Neural crest cell (in vitro differentiated cells): ENCODE data around the gene GOLGA8S. TPM values are rescaled to one million over a fixed set of nuclear protein-coding genes. Genes with fewer than 3 reads are reported as not detected.
"Not testable (repeated sequence)": the region's sequence is repeated elsewhere in the genome, so short reads cannot be mapped to it uniquely, and the experiment has no call there.

ENCODE experiments used
- DNase-seq: peaks from one replicate; pipeline ENCODE4 v3.0.0; 2021; ENCODE audit warnings: low read depth, mixed read lengths, low spot score
- H3K27ac Mint-ChIP-seq: one replicate; pipeline ENCODE4 v1.8.0; 2021; ENCODE audit warnings: mild to moderate bottlenecking, mixed read lengths; ENCODE audit not compliant: unreplicated experiment
- H3K27me3 Mint-ChIP-seq: 2 replicates; pipeline ENCODE4 v1.8.0; 2021; ENCODE audit warnings: low read depth, mild to moderate bottlenecking, mixed read lengths
- H3K36me3 Mint-ChIP-seq: 2 replicates; pipeline ENCODE4 v1.8.0; 2021; ENCODE audit warnings: low read depth, mild to moderate bottlenecking, mixed read lengths
- H3K4me1 Mint-ChIP-seq: 2 replicates; pipeline ENCODE4 v1.8.0; 2021; ENCODE audit warnings: mixed read lengths
- H3K4me3 Mint-ChIP-seq: one replicate; pipeline ENCODE4 v1.8.0; 2021; ENCODE audit warnings: mild to moderate bottlenecking, mixed read lengths
- H3K9me3 Mint-ChIP-seq: 2 replicates; pipeline ENCODE4 v1.8.0; 2021; ENCODE audit warnings: mixed read lengths
- CTCF ChIP-seq: fragments of 200-600 bp; sonication (generic); conservative IDR thresholded peaks from 2 replicates; pipeline ENCODE4 v1.5.0; 2021; ENCODE audit warnings: antibody characterized with exemption, mild to moderate bottlenecking
- long read RNA-seq: library from polyadenylated mRNA; unstranded; transcript quantifications from one replicate; pipeline ENCODE4 v2.0.0, GENCODE V29; 2020
- total RNA-seq: library from RNA; stranded (reverse); gene quantifications from 2 replicates; pipeline ENCODE4 v1.2.1, GENCODE V29; 2021

The GOLGA8S gene, protein sequence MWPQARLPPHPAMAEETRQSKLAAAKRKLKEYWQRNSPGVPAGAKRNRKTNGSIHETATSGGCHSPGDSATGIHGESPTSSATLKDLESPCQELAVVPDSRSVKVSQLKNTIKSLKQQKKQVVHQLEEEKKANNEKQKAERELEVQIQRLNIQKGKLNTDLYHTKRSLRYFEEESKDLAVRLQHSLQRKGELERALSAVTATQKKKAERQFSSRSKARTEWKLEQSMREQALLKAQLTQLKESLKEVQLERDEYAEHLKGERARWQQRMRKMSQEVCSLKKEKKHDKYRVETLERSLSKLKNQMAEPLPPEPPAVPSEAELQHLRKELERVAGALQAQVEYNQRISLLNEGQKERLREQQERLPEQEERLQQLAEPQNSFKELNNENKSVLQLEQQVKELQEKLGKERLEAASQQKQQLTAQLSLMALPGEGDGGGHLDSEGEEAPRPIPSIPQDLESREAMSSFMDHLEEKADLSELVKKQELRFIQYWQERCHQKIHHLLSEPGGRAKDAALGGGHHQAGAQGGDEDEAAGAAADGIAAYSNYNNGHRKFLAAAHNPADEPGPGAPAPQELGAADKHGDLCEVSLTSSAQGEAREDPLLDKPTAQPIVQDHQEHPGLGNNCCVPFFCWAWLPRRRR
- 0.25 and 0.33 TPM in 2 replicates for total RNA-seq
- long read RNA-seq: 0 reads

- not testable (repeated sequence) for H3K27ac Mint-ChIP-seq, DNase-seq, H3K9me3 Mint-ChIP-seq
Measured at GRCh38 chr15:23354448-23354847, at the start of gene GOLGA8S. GOLGA8S (plus strand) TSS chr15:23354748; CDS start chr15:23354810, 62 bp downstream.

DNA sequence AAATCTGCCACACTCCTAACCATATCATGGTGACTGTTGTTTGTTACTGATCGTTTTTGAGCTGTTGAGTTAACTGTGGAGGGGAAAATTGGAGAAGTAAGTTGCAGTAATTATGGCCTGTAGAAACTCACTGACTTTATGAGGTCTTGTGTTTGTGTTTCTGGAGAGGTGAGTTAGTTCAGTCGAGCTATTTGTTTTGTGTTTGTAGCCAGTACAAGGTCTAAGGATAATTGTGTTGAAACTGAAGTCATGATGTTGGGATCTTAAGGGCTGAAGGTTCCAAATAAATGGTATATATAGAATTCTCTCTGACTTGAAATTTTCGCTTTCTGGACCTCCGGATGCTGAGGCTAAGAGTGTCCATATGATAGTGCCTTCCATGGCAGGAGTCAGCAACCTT lies 49.7 kb upstream of the GOLGA8S start:
- not testable (repeated sequence) for H3K27me3 Mint-ChIP-seq, H3K36me3 Mint-ChIP-seq, H3K27ac Mint-ChIP-seq, DNase-seq, H3K9me3 Mint-ChIP-seq
- Mint-ChIP-seq H3K4me3 (peak overlapping the region; percentile 92), H3K4me1 (peaks cover 22% of the 10 kb centered on the region)

More at GRCh38 chr15:23354448-23354847, at the start of gene GOLGA8S:
- H3K36me3 Mint-ChIP-seq, H3K4me1 Mint-ChIP-seq, H3K27me3 Mint-ChIP-seq, H3K4me3 Mint-ChIP-seq: not testable (repeated sequence)

- H3K4me1 Mint-ChIP-seq: peaks cover 22% of the 10 kb centered on the region
- DNase-seq, H3K27ac Mint-ChIP-seq, H3K36me3 Mint-ChIP-seq, H3K27me3 Mint-ChIP-seq, H3K9me3 Mint-ChIP-seq: not testable (repeated sequence)
- peak overlapping the region; percentile 43 for H3K4me3 Mint-ChIP-seq
Measured at GRCh38 chr15:23305921-23306320, 48.6 kb upstream of the GOLGA8S start.

GRCh38 chr15:23311233-23311632 lies 43.3 kb upstream of the GOLGA8S start:
- H3K9me3 Mint-ChIP-seq, H3K27ac Mint-ChIP-seq, H3K4me3 Mint-ChIP-seq, H3K27me3 Mint-ChIP-seq, DNase-seq, H3K36me3 Mint-ChIP-seq, H3K4me1 Mint-ChIP-seq: not testable (repeated sequence)

- not testable (repeated sequence) for H3K4me3 Mint-ChIP-seq, H3K9me3 Mint-ChIP-seq, H3K36me3 Mint-ChIP-seq, H3K4me1 Mint-ChIP-seq, H3K27ac Mint-ChIP-seq, DNase-seq, H3K27me3 Mint-ChIP-seq
Measured at GRCh38 chr15:23334096-23334495, 20.5 kb upstream of the GOLGA8S start, which contains the start of gene GOLGA6L26. GOLGA6L26 (minus strand) TSS chr15:23334196; CDS start chr15:23334135, 61 bp downstream.

GRCh38 chr15:23362622-23363021 lies 8.1 kb downstream of the GOLGA8S start:
- not testable (repeated sequence) for H3K36me3 Mint-ChIP-seq, H3K4me1 Mint-ChIP-seq, H3K27me3 Mint-ChIP-seq, H3K9me3 Mint-ChIP-seq, H3K4me3 Mint-ChIP-seq, DNase-seq, H3K27ac Mint-ChIP-seq

GRCh38 chr15:23364261-23364660 lies 9.7 kb downstream of the GOLGA8S start:
- H3K4me1 Mint-ChIP-seq, H3K9me3 Mint-ChIP-seq, DNase-seq, H3K27ac Mint-ChIP-seq, H3K27me3 Mint-ChIP-seq, H3K4me3 Mint-ChIP-seq, H3K36me3 Mint-ChIP-seq: not testable (repeated sequence)

- TF ChIP-seq CTCF: no peak
- no peaks in the 10 kb centered on the region for H3K4me1 Mint-ChIP-seq
- no peaks in the 10 kb centered on the region for H3K9me3 Mint-ChIP-seq
- H3K36me3 Mint-ChIP-seq: no peaks in the 10 kb centered on the region
- no peak overlapping the region for H3K27ac Mint-ChIP-seq
- H3K4me3 Mint-ChIP-seq: no peak overlapping the region
- H3K27me3 Mint-ChIP-seq: no peaks in the 10 kb centered on the region
- no peak for DNase-seq
Measured at GRCh38 chr15:23370578-23370977, 16.0 kb downstream of the GOLGA8S start.

- not testable (repeated sequence) for H3K27ac Mint-ChIP-seq, H3K9me3 Mint-ChIP-seq, DNase-seq, H3K36me3 Mint-ChIP-seq, H3K27me3 Mint-ChIP-seq, H3K4me3 Mint-ChIP-seq, H3K4me1 Mint-ChIP-seq
Measured at GRCh38 chr15:23371134-23371533, 16.6 kb downstream of the GOLGA8S start.

GRCh38 chr15:23371868-23372267 lies 17.3 kb downstream of the GOLGA8S start:
- H3K27ac Mint-ChIP-seq, H3K4me3 Mint-ChIP-seq, H3K9me3 Mint-ChIP-seq, DNase-seq, H3K36me3 Mint-ChIP-seq, H3K27me3 Mint-ChIP-seq, H3K4me1 Mint-ChIP-seq: not testable (repeated sequence)
